Gastroesophageal sphincter (tissue), 4 donors: ENCODE measurements around the gene ADAT2. TPM values are rescaled to one million over a fixed set of nuclear protein-coding genes. Genes with fewer than 3 reads are reported as not detected.

Experiments
- ATAC-seq: fragments of 150-250 bp; one replicate; pipeline ENCODE4 v1.9.1; 2016; ENCODE audit warnings: mild to moderate bottlenecking, moderate library complexity
- H3K27ac ChIP-seq, 4 donors: fragments of 200-600 bp; sonication (generic) in 3 of 4; 1 replicate in 3 of 4; 2 replicates in 1 of 4; pipeline ENCODE4 v1.5.1; 2016 to 2019
- H3K27me3 ChIP-seq: fragments of 200-600 bp; sonication (generic); one replicate; pipeline ENCODE4 v1.5.1; 2019
- H3K36me3 ChIP-seq, 2 donors: fragments of 200-600 bp; sonication (generic); one replicate each; pipeline ENCODE4 v1.5.1; 2019; ENCODE audit warnings: control low read depth in 1 of 2
- H3K4me1 ChIP-seq, 3 donors: fragments of 200-600 bp; sonication (generic); 1 replicate in 2 of 3; 2 replicates in 1 of 3; pipeline ENCODE4 v1.5.1; 2016 to 2019; ENCODE audit warnings: control low read depth in 2 of 3
- H3K4me3 ChIP-seq, 2 donors: fragments of 200-600 bp; sonication (generic); one replicate each; pipeline ENCODE4 v1.5.1; 2019; ENCODE audit warnings: mild to moderate bottlenecking in 1 of 2, moderate library complexity in 1 of 2
- H3K9me3 ChIP-seq, 3 donors: fragments of 200-600 bp; sonication (generic); one replicate each; pipeline ENCODE4 v1.5.1; 2017 to 2019; ENCODE audit warnings: control low read depth in 2 of 3
- EP300 ChIP-seq: sonication (generic); formaldehyde crosslinking; IDR thresholded peaks from one replicate; pipeline ENCODE4 v1.6.1; 2017; ENCODE audit warnings: antibody characterized with exemption, mild to moderate bottlenecking
- POLR2A ChIP-seq, 2 donors: fragments of 450-650 bp; IDR thresholded peaks; one replicate each; pipeline ENCODE4 v1.6.1; 2017; ENCODE audit warnings: antibody characterized with exemption in 2 of 2, mild to moderate bottlenecking in 2 of 2, moderate library complexity in 1 of 2
- POLR2AphosphoS5 ChIP-seq: sonication (generic); formaldehyde crosslinking; IDR thresholded peaks from one replicate; pipeline ENCODE4 v1.6.1; 2017; ENCODE audit warnings: antibody characterized with exemption
- WGBS, 2 donors: methylation state at CpG; one replicate each; pipeline ENCODE4 v1.1.5; 2018; ENCODE audit warnings: low coverage in 1 of 2; 5-methylcytosine and 5-hydroxymethylcytosine counted together
- small RNA-seq, 4 donors: library from RNA; depleted of rRNA; stranded (forward); fragments of <200 nt; gene quantifications; one replicate each; pipeline ENCODE3, GENCODE V24; 2016
- total RNA-seq, 4 donors: library from RNA; depleted of rRNA; stranded (reverse); fragments of >200 nt; gene quantifications; one replicate each; pipeline ENCODE4 v1.1.0, GENCODE V29; 2016
- TF ChIP-seq, protein P1 (sequence below), 4 experiments: fragments of 200-600 bp in 2 of 4; fragments of 450-650 bp in 2 of 4; sonication (generic) in 1 of 4; IDR thresholded peaks; one replicate each; pipeline ENCODE4 v1.5.1; 2017 to 2019; ENCODE audit warnings: antibody characterized with exemption in 4 of 4, mild to moderate bottlenecking in 2 of 4, moderate library complexity in 2 of 4

ADAT2 gene
- total RNA-seq, 4 donors from 2014 or later = 2.7 to 7.8 (median 3.7) TPM

DNA sequence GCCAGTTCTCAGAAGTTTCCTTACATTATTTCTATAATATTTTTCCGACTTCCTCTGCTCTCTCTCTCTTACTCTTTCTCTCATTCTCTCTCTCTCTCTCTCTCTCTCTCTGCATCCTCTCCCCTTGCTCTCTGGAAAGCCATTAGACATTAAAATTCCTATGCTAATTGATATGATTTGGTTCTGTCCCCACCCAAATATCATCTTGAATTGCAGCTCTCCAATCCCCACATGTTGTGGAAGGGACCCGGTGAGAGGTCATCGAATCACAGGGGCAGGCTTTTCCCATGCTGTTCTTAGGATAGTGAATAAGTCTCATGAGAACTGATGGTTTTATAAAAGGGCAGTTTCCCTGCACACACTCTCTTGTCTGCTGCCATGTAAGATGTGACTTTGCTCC is 74.1 kb downstream of the ADAT2 start:
- no peak for ATAC-seq

DNA sequence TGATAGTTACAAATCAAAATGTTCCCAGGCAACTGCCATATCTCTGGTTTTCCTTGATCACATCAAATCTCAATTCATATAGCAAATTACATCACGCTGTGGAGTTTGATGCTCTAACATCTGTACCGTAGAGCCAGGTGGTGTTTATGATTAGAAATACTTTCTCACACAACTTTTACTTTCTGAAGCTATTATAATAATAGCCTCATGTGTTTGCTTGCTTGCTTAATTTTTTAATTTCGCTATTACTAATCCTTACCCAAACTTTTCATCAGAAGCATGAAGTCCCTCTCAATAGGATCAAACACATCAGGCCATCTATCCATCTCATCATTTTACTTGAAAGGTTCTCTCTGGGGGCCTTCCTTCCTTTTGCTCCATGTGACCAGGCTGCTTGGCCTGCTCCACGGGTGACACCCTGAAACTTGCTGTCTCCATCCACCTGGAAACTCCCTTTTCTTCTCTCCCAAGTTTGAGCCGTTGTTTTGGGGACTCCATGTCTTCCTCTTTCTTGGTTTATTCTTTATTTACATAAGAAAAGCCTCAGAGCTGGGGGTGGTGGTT is 75.4 kb downstream of the ADAT2 start:
- no peak overlapping the region for H3K27ac ChIP-seq
- no peaks in the 10 kb centered on the region for H3K9me3 ChIP-seq
- H3K4me1 ChIP-seq = no peaks in the 10 kb centered on the region
- TF ChIP-seq, protein P1, sequence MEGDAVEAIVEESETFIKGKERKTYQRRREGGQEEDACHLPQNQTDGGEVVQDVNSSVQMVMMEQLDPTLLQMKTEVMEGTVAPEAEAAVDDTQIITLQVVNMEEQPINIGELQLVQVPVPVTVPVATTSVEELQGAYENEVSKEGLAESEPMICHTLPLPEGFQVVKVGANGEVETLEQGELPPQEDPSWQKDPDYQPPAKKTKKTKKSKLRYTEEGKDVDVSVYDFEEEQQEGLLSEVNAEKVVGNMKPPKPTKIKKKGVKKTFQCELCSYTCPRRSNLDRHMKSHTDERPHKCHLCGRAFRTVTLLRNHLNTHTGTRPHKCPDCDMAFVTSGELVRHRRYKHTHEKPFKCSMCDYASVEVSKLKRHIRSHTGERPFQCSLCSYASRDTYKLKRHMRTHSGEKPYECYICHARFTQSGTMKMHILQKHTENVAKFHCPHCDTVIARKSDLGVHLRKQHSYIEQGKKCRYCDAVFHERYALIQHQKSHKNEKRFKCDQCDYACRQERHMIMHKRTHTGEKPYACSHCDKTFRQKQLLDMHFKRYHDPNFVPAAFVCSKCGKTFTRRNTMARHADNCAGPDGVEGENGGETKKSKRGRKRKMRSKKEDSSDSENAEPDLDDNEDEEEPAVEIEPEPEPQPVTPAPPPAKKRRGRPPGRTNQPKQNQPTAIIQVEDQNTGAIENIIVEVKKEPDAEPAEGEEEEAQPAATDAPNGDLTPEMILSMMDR (IDR thresholded peaks at IDR 0.05) = no peak
- no peak for TF ChIP-seq POLR2AphosphoS5
- no peak for TF ChIP-seq POLR2A (IDR thresholded peaks at IDR 0.05)
- TF ChIP-seq EP300 = no peak
- H3K36me3 ChIP-seq = no peaks in the 10 kb centered on the region
- no peak for ATAC-seq
- H3K27me3 ChIP-seq = no peaks in the 10 kb centered on the region
- WGBS, 2 donors = 78 to 81% methylated on average over 4 to 5 of the region's 5 CpGs
- H3K4me3 ChIP-seq = no peak overlapping the region

More for the DNA sequence above, 74.1 kb downstream of the ADAT2 start:
- H3K4me3 ChIP-seq = no peak overlapping the region
- no peaks in the 10 kb centered on the region for H3K9me3 ChIP-seq
- no peaks in the 10 kb centered on the region for H3K27me3 ChIP-seq
- H3K4me1 ChIP-seq = no peaks in the 10 kb centered on the region
- TF ChIP-seq EP300 (no peak), POLR2A (IDR thresholded peaks at IDR 0.05) (no peak), POLR2AphosphoS5 (no peak)
- TF ChIP-seq, protein P1 (IDR thresholded peaks at IDR 0.05) = no peak
- 96% methylated on average over 3 of the region's 3 CpGs; no CpG with 5 or more reads in 1 of the 2 donors for WGBS, 2 donors
- H3K36me3 ChIP-seq = no peaks in the 10 kb centered on the region
- no peak overlapping the region for H3K27ac ChIP-seq

DNA sequence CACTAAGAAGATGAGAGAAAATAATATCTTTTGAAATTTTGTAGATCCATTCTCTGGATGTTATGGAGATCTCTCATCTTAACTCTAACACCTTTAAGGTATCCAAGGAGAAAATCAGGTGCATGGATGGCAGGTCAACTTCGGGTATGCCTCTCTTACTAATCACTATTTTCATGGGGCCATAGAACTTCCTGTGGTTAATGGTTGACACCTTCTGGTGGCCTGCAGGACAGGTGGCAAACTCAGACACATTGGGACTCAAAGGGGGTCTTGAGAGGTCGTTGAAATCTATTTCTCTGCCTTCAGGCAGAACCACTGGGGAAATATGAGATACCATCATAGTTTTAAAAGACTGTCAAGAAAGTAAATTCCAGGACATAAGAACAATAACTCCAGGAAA is 76.5 kb downstream of the ADAT2 start:
- H3K27ac ChIP-seq = no peak overlapping the region
- 70 to 75% methylated on average over 2 of the region's 2 CpGs for WGBS, 2 donors
- H3K4me3 ChIP-seq = no peak overlapping the region
- H3K36me3 ChIP-seq = no peaks in the 10 kb centered on the region
- ATAC-seq = no peak
- TF ChIP-seq POLR2AphosphoS5 (no peak), POLR2A (IDR thresholded peaks at IDR 0.05) (no peak), EP300 (no peak)
- TF ChIP-seq, protein P1 (IDR thresholded peaks at IDR 0.05) = no peak
- H3K9me3 ChIP-seq = no peaks in the 10 kb centered on the region
- H3K4me1 ChIP-seq = no peaks in the 10 kb centered on the region
- H3K27me3 ChIP-seq = no peaks in the 10 kb centered on the region

Small RNAs within 50 kb of the gene (small RNA-seq; reads per million reads assigned to genes)
- gene RNA5SP221 = 0 to 0.82 (median 0.11) reads per million in 4 donors

Other genes with a start within 250 kb of the ADAT2 start
- gene PEX3, start 110 bp upstream of the ADAT2 start, total RNA-seq = 10 to 100 TPM; 12.5 to 20.4 (median 16.6) TPM
- gene FUCA2, start 61.0 kb upstream of the ADAT2 start, total RNA-seq = 10 to 100 TPM; 19.4 to 28.4 (median 23.9) TPM
- 100 to 1,000 TPM in 1 of 4 donors, 10 to 100 TPM in 3; 61.3 to 122 (median 86.0) TPM for gene PHACTR2, start 227.3 kb upstream of the ADAT2 start, total RNA-seq